HepG2 (cell line): ENCODE data around the gene TMCO6. TPM values are rescaled to one million over a fixed set of nuclear protein-coding genes. Genes with fewer than 3 reads are reported as not detected.
A peak's percentile ranks its signal among the peaks of the same experiment; 100 is the strongest.

Experiments used
- ATAC-seq: fragments of 200-7000 bp; cut with Tn5 transposase; 3 replicates; pipeline ENCODE4 v1.9.1; 2020; ENCODE audit warnings: mild to moderate bottlenecking, moderate library complexity
- BruUV-seq: library from RNA; stranded (reverse); fragments of 400-500 nt; replicated peaks from 2 replicates; lab custom pipeline; 2021; lab: Mats Ljungman, UMichigan
- CTCF ChIA-PET: fragments of 300-600 bp; formaldehyde crosslinking; extraction: SDS; loops from one replicate; lab custom pipeline; 2021; ENCODE audit warnings: low total read pairs, inconsistent platforms, low intra/inter-chr PET ratio; lab: Yijun Ruan, JAX
- POLR2A ChIA-PET: fragments of 350-600 bp; sonication (Branson Sonifier 250); formaldehyde crosslinking; loops from one replicate; lab custom pipeline; 2020; ENCODE audit warnings: antibody characterized with exemption, inconsistent platforms; lab: Yijun Ruan, JAX
- DNase-seq: peaks from one replicate; pipeline ENCODE4 v3.0.0-alpha.2; 2015; ENCODE audit warnings: low spot score
- FAIRE-seq: peaks from 3 replicates; lab custom pipeline; 2011; peaks lifted over from hg19 to GRCh38; lab: Jason Lieb, UNC
- H2AFZ ChIP-seq: one replicate; pipeline ENCODE4 v1.6.1; 2011; ENCODE audit warnings: low read length, inconsistent platforms
- H3K27ac ChIP-seq: fragments of 300-600 bp; 3 replicates; pipeline ENCODE4 v1.8.0; 2011; ENCODE audit warnings: mixed run types, mild to moderate bottlenecking, mixed read lengths, low read length, inconsistent platforms; ENCODE audit not compliant: insufficient read depth; ENCODE audit errors: extremely low read length
- H3K27me3 ChIP-seq, 2 experiments: fragments of 200-600 bp in 1 of 2; 2 replicates in 1 of 2; 3 replicates in 1 of 2; pipeline versions ENCODE4 v1.6.0 to v1.8.0; 2011; ENCODE audit warnings: low read length in 2 of 2, mild to moderate bottlenecking in 2 of 2, moderate library complexity in 2 of 2, inconsistent platforms in 1 of 2; ENCODE audit not compliant: insufficient read depth in 2 of 2, control insufficient read depth in 1 of 2
- H3K36me3 ChIP-seq, 2 experiments: fragments of 200-600 bp in 1 of 2; replicated peaks in 1 of 2; 2 replicates in 1 of 2; 3 replicates in 1 of 2; pipeline versions ENCODE4 v1.5.1 to v1.8.0; 2011; ENCODE audit warnings: low read length in 2 of 2, inconsistent platforms in 1 of 2; ENCODE audit not compliant: insufficient read depth in 2 of 2, control insufficient read depth in 1 of 2
- H3K4me1 ChIP-seq: 2 replicates; pipeline ENCODE4 v1.5.1; 2012; ENCODE audit warnings: low read length, inconsistent platforms; ENCODE audit not compliant: insufficient read depth
- H3K4me2 ChIP-seq: 2 replicates; pipeline ENCODE4 v1.6.0; 2011; ENCODE audit warnings: low read depth, low read length, inconsistent platforms
- H3K4me3 ChIP-seq, 3 experiments: fragments of 200-600 bp in 1 of 3; sonication (generic), shearing (Covaris generic) in 1 of 3; replicated peaks in 1 of 3; 2 replicates each; pipeline ENCODE4 v1.5.1; 2011 to 2016; ENCODE audit warnings: low read length in 3 of 3, inconsistent platforms in 2 of 3, low read depth in 2 of 3, mild to moderate bottlenecking in 2 of 3, control low read depth in 1 of 3, mixed read lengths in 1 of 3; ENCODE audit not compliant: insufficient read depth in 1 of 3
- H3K79me2 ChIP-seq: one replicate; pipeline ENCODE4 v1.6.1; 2011; ENCODE audit warnings: low read length, inconsistent platforms; ENCODE audit not compliant: insufficient read depth
- H3K9ac ChIP-seq: 2 replicates; pipeline ENCODE4 v1.6.0; 2011; ENCODE audit warnings: mild to moderate bottlenecking, low read depth, low read length, inconsistent platforms; ENCODE audit not compliant: insufficient read depth
- H3K9me3 ChIP-seq: 2 replicates; pipeline ENCODE4 v1.5.1; 2012; ENCODE audit warnings: mild to moderate bottlenecking, low read length
- H4K20me1 ChIP-seq: 2 replicates; pipeline ENCODE4 v1.6.0; 2011; ENCODE audit warnings: inconsistent platforms, mild to moderate bottlenecking, low read length, moderate library complexity; ENCODE audit not compliant: insufficient read depth
- AGO2 ChIP-seq: fragments of 200-400 bp; formaldehyde crosslinking; optimal IDR thresholded peaks from 2 replicates; pipeline ENCODE3; 2017; ENCODE audit warnings: mild to moderate bottlenecking, low read depth, low read length, moderate library complexity
- POLR2G ChIP-seq: fragments of 200-400 bp; formaldehyde crosslinking; IDR thresholded peaks from 2 replicates; pipeline ENCODE4 v1.6.1; 2018; ENCODE audit warnings: mild to moderate bottlenecking, low read depth, low read length, moderate library complexity
- RBFOX2 ChIP-seq: fragments of 200-400 bp; formaldehyde crosslinking; IDR thresholded peaks from 2 replicates; pipeline ENCODE4 v1.6.1; 2017; ENCODE audit warnings: low read depth, mild to moderate bottlenecking, low read length
- ZKSCAN5 ChIP-seq: sonication (generic); formaldehyde crosslinking; IDR thresholded peaks from 2 replicates; pipeline ENCODE4 v1.5.1; 2020; ENCODE audit warnings: mild to moderate bottlenecking, missing genetic modification reagents
- WGBS: methylation state at CpG from one replicate; pipeline ENCODE4 v1.1.6; 2017; ENCODE audit warnings: low lambda C conversion rate; 5-methylcytosine and 5-hydroxymethylcytosine counted together
- in situ Hi-C: cut with HindIII; loops from 2 replicates; pipeline ENCODE4 v1.10.0; 2017; ENCODE audit warnings: low pct_unique_long_range_greater_than_20kb; ENCODE audit not compliant: extremely low pct_ligation_motif_present
- intact Hi-C: fragments of 100-400 bp; cut with micrococcal nuclease; formaldehyde crosslinking; loops from one replicate; pipeline ENCODE4 v1.10.0; 2022; ENCODE audit not compliant: unreplicated experiment
- polyA plus RNA-seq, 8 experiments: library from polyadenylated mRNA; depleted of rRNA in 3 of 8; stranded (reverse) in 7 of 8; unstranded in 1 of 8; fragments of >200 nt; fragmentation: Illumina TruSeq in 4 of 8; extraction: Trizol in 4 of 8; gene quantifications; 2 replicates each; pipeline versions ENCODE4 v1.2.1 to v1.2.3, GENCODE V29; 2011 to 2016; ENCODE audit warnings: low read depth in 4 of 8, missing spikeins in 1 of 8, mixed read lengths in 1 of 8; ENCODE audit not compliant: insufficient read depth in 1 of 8
- total RNA-seq, 5 experiments: library from RNA; depleted of rRNA; stranded (reverse); fragments of >200 nt; fragmentation: Illumina TruSeq; extraction: Trizol; gene quantifications; 2 replicates each; pipeline ENCODE4 v1.2.3, GENCODE V29; 2016; ENCODE audit warnings: low read depth in 1 of 5
- TF ChIP-seq, protein P1 (sequence below): sonication (generic); formaldehyde crosslinking; IDR thresholded peaks from 2 replicates; pipeline ENCODE4 v1.4.0; 2020; ENCODE audit warnings: mild to moderate bottlenecking, missing genetic modification reagents
- TF ChIP-seq, protein P2 (sequence below): sonication (generic); formaldehyde crosslinking; IDR thresholded peaks from 2 replicates; pipeline ENCODE4 v1.4.0; 2020; ENCODE audit warnings: mild to moderate bottlenecking, missing genetic modification reagents, borderline replicate concordance

TMCO6 gene
- total and polyA plus RNA-seq, 2 of the 13 experiments (the other 11 are each of a cell fraction or from before 2014, with no cell fraction given), result 16.6 to 28.2 TPM

DNA sequence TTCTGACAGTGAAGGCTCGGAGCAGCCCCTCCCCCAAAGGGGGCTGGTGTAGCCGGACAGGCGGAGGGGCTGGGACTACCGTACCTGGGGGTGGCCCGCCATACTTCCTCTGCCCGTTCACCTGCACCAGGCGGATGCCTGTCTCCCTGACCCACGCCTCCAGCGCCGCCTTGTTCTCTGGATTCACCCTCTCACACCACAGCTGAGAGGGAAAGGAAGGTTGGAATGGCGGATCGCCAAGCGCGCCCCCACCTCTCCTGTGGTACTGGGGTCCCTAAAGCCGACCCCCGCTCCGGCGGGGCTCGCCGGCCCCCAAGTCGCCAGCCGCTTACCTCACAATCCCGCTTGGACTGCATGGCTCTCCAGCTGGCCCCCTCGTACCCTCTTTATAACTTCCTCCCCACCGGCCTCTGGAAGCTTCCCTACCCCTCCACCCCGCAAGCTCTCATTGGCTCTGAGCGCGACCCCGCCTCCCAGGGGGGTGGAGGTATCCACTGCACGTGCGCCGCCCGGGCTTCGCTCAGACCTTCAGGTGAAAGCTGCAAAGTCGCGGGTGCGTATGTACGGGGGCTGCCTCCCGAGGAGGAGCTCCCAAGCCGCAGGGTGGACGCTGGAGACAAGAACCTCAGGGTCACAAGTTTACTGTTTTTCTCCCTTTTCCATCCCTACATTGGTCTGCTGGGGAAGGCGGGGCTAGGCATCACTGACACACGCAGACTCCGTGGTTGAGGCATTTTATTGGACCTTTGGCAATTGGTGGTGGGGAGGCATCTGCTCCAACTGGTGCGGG lies 34.1 kb downstream of the TMCO6 start, which contains the start of gene DND1:
Gene DND1 (minus strand): TSS at position 390 of the 790 bp plus-strand sequence. CDS start 34 bp downstream, at position 356.
- Histone ChIP-seq H2AFZ (no peak within 1 kb of the TSS), H3K4me1 (no peaks in the 10 kb centered on the region), H3K4me2 (no peak within 1 kb of the TSS), H3K9me3 (no peaks in the 10 kb centered on the region), H4K20me1 (no peaks in the 10 kb centered on the region), H3K27ac (no peak within 1 kb of the TSS), H3K4me3 (no peak within 1 kb of the TSS), H3K79me2 (no peaks in the 10 kb centered on the region), H3K36me3 (peaks cover 30 to 59% of the 10 kb centered on the region in 2 experiments; a peak in 4 of 5 replicates), H3K27me3 (no peaks in the 10 kb centered on the region), H3K9ac (no peak within 1 kb of the TSS)
- in situ Hi-C loops (no loop called here), intact Hi-C loops (no loop called here)
- ATAC-seq (peak; percentile 4; the same call in 2 of the 3 replicates), FAIRE-seq (no peak), DNase-seq (no peak)
- peak; percentile 48; the same call in 1 of the 2 replicates for TF ChIP-seq POLR2G
- 0 out of 2 replicates have a peak, but pooled peaks have one; percentile 26 for TF ChIP-seq RBFOX2
- no peak for TF ChIP-seq ZKSCAN5 (CRISPR knock-in tag)
- TF ChIP-seq, protein P1, sequence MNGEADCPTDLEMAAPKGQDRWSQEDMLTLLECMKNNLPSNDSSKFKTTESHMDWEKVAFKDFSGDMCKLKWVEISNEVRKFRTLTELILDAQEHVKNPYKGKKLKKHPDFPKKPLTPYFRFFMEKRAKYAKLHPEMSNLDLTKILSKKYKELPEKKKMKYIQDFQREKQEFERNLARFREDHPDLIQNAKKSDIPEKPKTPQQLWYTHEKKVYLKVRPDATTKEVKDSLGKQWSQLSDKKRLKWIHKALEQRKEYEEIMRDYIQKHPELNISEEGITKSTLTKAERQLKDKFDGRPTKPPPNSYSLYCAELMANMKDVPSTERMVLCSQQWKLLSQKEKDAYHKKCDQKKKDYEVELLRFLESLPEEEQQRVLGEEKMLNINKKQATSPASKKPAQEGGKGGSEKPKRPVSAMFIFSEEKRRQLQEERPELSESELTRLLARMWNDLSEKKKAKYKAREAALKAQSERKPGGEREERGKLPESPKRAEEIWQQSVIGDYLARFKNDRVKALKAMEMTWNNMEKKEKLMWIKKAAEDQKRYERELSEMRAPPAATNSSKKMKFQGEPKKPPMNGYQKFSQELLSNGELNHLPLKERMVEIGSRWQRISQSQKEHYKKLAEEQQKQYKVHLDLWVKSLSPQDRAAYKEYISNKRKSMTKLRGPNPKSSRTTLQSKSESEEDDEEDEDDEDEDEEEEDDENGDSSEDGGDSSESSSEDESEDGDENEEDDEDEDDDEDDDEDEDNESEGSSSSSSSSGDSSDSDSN (CRISPR knock-in tag), result 0 out of 2 replicates have a peak, but pooled peaks have one; percentile 26
- TF ChIP-seq AGO2, result peak; percentile 93
- TF ChIP-seq, protein P2, sequence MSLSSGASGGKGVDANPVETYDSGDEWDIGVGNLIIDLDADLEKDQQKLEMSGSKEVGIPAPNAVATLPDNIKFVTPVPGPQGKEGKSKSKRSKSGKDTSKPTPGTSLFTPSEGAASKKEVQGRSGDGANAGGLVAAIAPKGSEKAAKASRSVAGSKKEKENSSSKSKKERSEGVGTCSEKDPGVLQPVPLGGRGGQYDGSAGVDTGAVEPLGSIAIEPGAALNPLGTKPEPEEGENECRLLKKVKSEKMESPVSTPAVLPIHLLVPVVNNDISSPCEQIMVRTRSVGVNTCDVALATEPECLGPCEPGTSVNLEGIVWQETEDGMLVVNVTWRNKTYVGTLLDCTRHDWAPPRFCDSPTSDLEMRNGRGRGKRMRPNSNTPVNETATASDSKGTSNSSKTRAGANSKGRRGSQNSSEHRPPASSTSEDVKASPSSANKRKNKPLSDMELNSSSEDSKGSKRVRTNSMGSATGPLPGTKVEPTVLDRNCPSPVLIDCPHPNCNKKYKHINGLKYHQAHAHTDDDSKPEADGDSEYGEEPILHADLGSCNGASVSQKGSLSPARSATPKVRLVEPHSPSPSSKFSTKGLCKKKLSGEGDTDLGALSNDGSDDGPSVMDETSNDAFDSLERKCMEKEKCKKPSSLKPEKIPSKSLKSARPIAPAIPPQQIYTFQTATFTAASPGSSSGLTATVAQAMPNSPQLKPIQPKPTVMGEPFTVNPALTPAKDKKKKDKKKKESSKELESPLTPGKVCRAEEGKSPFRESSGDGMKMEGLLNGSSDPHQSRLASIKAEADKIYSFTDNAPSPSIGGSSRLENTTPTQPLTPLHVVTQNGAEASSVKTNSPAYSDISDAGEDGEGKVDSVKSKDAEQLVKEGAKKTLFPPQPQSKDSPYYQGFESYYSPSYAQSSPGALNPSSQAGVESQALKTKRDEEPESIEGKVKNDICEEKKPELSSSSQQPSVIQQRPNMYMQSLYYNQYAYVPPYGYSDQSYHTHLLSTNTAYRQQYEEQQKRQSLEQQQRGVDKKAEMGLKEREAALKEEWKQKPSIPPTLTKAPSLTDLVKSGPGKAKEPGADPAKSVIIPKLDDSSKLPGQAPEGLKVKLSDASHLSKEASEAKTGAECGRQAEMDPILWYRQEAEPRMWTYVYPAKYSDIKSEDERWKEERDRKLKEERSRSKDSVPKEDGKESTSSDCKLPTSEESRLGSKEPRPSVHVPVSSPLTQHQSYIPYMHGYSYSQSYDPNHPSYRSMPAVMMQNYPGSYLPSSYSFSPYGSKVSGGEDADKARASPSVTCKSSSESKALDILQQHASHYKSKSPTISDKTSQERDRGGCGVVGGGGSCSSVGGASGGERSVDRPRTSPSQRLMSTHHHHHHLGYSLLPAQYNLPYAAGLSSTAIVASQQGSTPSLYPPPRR (CRISPR knock-in tag), result no peak
- POLR2A ChIA-PET, result no interaction called here
- no TSS peak for BruUV-seq
- 97% methylated on average over 42 of the region's 45 CpGs for WGBS
- CTCF ChIA-PET, result no interaction called here
